Lower leg skin (tissue), 4 donors: ENCODE data around the gene FBXW5. TPM values are rescaled to one million over a fixed set of nuclear protein-coding genes. Genes with fewer than 3 reads are reported as not detected.

ENCODE experiments used
- DNase-seq, 2 donors: peaks; one replicate each; pipeline ENCODE4 v3.0.0-alpha.2; 2019; ENCODE audit warnings: low spot score in 2 of 2
- H3K4me3 ChIP-seq: fragments of 200-600 bp; sonication (generic); 2 replicates; pipeline ENCODE4 v1.5.1; 2017; ENCODE audit warnings: mild to moderate bottlenecking, low read depth; ENCODE audit not compliant: poor library complexity, severe bottlenecking
- CTCF ChIP-seq, 3 donors: fragments of 450-650 bp; IDR thresholded peaks; one replicate each; pipeline ENCODE4 v1.5.1; 2016; ENCODE audit warnings: antibody characterized with exemption in 3 of 3, mild to moderate bottlenecking in 3 of 3, moderate library complexity in 2 of 3
- POLR2A ChIP-seq, 2 donors: fragments of 450-650 bp; IDR thresholded peaks; one replicate each; pipeline ENCODE4 v1.6.1; 2016 to 2017; ENCODE audit warnings: antibody characterized with exemption in 2 of 2, mild to moderate bottlenecking in 1 of 2, moderate library complexity in 1 of 2
- WGBS, 2 donors: methylation state at CpG; one replicate each; pipeline ENCODE4 v1.1.5; 2018; 5-methylcytosine and 5-hydroxymethylcytosine counted together
- intact Hi-C: fragments of 100-400 bp; cut with DNase I; formaldehyde crosslinking; loops from one replicate; pipeline ENCODE4 v1.15.0; 2023; ENCODE audit warnings: low total_unique reads
- total RNA-seq, 4 donors: library from RNA; depleted of rRNA; stranded (reverse); fragments of >200 nt; gene quantifications; one replicate each; pipeline ENCODE4 v1.1.0, GENCODE V29; 2016

FBXW5 gene
- total RNA-seq, 4 donors from 2014 or later = 145 to 182 (median 154) TPM

DNA sequence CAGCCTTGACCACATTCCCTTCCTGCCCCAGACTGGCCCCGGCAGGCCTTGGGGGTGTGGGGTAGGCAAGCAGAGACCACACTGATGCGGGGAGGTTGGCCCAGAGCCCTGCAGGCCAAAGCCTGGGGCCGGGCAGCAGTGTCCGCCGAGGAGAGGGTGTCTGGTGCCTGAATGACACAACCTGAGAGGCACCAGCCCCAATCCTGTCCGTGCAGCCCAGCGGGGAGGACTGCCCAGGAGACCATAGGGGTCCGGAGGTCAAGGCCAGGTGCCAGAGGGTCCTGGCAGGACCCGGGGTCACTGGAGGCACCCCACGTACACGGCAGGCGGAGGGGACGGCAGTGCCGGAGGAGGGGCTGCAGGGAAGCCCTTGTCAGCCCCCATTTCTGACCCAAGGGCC is 27.2 kb upstream of the FBXW5 start:
- TF ChIP-seq CTCF (IDR thresholded peaks at IDR 0.05) = no peak
- TF ChIP-seq POLR2A (IDR thresholded peaks at IDR 0.05) = no peak
- intact Hi-C loops = no loop called here
- DNase-seq = no peak
- H3K4me3 ChIP-seq = no peak overlapping the region
- WGBS, 2 donors = 82 to 83% methylated on average over 14 of the region's 14 CpGs

DNA sequence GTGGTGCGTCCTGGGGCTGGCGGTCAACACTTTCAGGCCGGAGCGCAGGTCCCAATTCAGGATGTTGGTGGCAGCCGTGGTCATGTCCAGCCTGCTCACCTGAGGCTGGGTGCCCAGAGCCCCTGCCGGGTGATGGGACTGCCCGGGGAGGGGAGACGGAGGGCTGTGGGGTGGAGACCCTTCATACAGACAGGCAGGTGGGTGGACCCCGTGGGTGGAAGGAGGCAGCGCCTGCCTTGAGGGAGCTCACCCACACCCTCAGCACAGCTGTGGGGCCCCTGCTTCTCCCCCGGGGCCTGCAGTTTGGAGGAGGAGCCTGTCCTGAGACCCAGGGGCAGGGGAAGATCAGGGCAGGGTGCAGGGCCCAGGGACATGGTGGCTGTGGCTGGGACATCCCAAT is 25.8 kb upstream of the FBXW5 start:
- H3K4me3 ChIP-seq = no peak overlapping the region
- intact Hi-C loops = no loop called here
- no peak for DNase-seq
- WGBS, 2 donors = 85 to 89% methylated on average over 9 to 10 of the region's 11 CpGs
- TF ChIP-seq CTCF (IDR thresholded peaks at IDR 0.05) (no peak), POLR2A (IDR thresholded peaks at IDR 0.05) (no peak)

DNA sequence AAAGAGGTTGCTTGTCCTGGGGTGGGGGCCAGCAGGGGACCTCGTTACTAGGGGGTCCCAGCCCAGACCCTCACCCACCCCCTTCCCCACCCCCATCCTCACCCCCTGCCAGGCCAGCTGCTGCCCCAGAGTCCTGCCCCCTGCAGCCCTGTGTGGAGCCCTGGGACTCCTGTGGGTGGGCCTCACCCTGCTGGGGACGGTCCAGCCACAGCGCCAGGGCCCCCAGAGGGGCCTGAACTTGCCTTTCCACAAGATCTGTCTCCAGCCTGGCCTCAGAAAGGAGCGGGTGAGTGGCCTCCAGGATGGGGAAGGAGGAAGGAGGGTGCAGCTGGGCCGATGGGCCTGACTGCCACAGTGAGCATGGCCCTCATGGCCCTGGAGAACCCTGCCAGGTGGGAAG is 25.2 kb upstream of the FBXW5 start:
- DNase-seq = no peak
- WGBS, 2 donors = 75 to 88% methylated on average over 5 of the region's 5 CpGs
- no peak overlapping the region for H3K4me3 ChIP-seq
- TF ChIP-seq CTCF (IDR thresholded peaks at IDR 0.05) = no peak
- TF ChIP-seq POLR2A (IDR thresholded peaks at IDR 0.05) = no peak
- intact Hi-C loops = no loop called here

- intact Hi-C loops = no loop called here
- no peak for DNase-seq
- no peak overlapping the region for H3K4me3 ChIP-seq
- 74% methylated on average over 13 to 17 of the region's 17 CpGs for WGBS, 2 donors
- TF ChIP-seq POLR2A (IDR thresholded peaks at IDR 0.05) (no peak), CTCF (IDR thresholded peaks at IDR 0.05) (no peak)
Observed at GRCh38 chr9:136969150-136969549, 24.6 kb upstream of the FBXW5 start.

DNA sequence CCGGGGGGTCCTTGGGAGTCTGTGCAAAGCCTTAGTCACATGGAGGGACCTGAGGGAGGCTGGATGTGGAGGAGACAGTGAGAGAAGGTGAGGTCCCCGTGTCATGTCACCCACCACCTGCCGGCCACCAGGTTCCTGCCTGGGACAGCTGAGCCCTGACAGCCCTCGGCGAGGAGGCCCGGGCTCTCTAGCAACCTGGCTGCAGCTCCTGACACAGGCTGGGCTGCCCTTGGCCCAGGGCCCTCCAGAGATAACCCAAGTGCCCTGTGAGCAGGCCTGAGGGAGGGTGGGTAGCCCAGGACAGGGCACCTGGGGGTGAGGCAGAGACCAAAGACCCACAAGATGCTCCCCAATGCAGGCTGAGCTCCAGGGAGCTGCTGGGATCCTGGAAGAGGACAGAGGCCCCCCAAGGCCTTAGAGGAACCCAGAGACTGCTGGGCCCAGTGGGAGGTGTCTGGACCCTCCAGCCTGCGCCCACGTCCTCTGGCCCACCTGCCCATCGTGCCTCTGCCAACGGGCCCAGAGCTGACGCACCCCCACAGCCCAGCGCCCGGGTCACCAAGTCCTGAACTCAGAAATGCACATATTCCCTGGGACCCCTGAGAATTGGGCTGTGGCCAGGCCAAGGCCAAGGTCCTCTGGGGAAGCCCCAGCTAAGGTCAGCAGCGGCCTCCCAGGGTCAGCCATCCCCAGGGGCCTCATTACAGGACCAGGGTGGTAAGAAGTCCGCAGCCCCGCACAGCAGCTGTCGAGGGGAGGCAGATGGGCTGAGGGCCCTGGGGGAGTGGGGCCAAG is 24.0 kb upstream of the FBXW5 start:
- intact Hi-C loops = no loop called here
- 77 to 78% methylated on average over 15 to 17 of the region's 17 CpGs for WGBS, 2 donors

More for the DNA sequence above, 24.0 kb upstream of the FBXW5 start:
- TF ChIP-seq CTCF (IDR thresholded peaks at IDR 0.05) (no peak), POLR2A (IDR thresholded peaks at IDR 0.05) (no peak)
- no peak overlapping the region for H3K4me3 ChIP-seq
- no peak for DNase-seq
